H1 (cell line): ENCODE measurements around the gene MADD. TPM values are rescaled to one million over a fixed set of nuclear protein-coding genes. Genes with fewer than 3 reads are reported as not detected.

ENCODE experiments used
- CEBPB ChIP-seq: IDR thresholded peaks from 2 replicates; pipeline ENCODE4 v1.6.1; 2012; ENCODE audit warnings: low read depth, low read length
- KDM1A ChIP-seq: fragments of 200-600, 300-600 bp; sonication (generic); IDR thresholded peaks from 2 replicates; pipeline ENCODE4 v1.7.1; 2016; ENCODE audit warnings: mild to moderate bottlenecking, low read length, borderline replicate concordance
- SP1 ChIP-seq: IDR thresholded peaks from 2 replicates; pipeline ENCODE4 v1.6.1; 2011; ENCODE audit warnings: low read depth, low read length
- polyA plus RNA-seq, 7 experiments: library from polyadenylated mRNA; depleted of rRNA in 3 of 7; stranded (reverse) in 5 of 7; unstranded in 2 of 7; fragments of >200 nt in 5 of 7; fragments of 200-250 nt in 2 of 7; gene quantifications; 1 replicate in 5 of 7; 2 replicates in 1 of 7; 4 replicates in 1 of 7; pipeline versions ENCODE4 v1.2.1 to v1.2.3, GENCODE V29; 2011 to 2013; ENCODE audit warnings: missing spikeins in 2 of 7, mixed read lengths in 2 of 7
- total RNA-seq: library from RNA; stranded (reverse); fragmentation: NEBNext Ultra II Directional; extraction: Animal tissue kit (Norgen Biotek cat#: 25700); gene quantifications from 2 replicates; pipeline ENCODE4 v1.2.1, GENCODE V29; 2021

The MADD gene
- total and polyA plus RNA-seq, 2 of the 8 experiments (the other 6 are each of a cell fraction or from before 2014, with no cell fraction given) = 32.5 to 45.4 TPM

DNA sequence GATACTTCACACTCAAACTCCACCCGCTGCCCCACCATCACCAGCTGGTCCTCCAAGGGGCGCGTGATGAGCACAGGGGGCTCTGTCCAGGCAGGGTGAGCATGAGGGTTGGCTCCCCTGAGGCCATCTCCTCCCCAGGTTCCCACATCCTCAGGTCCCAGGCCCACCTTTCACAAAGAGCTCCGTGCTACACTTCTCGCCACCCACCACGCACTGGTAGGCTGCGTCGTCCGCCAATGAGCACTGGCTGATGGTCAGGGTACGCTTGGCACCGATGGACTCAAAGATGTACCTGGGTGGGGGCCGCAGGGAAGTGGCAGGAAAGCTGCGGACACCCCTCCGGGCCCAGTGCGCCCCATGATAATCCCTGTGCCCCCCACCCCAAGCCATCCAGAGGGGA is 72.9 kb downstream of the MADD start (continued):
- TF ChIP-seq CEBPB (no peak), SP1 (no peak), KDM1A (no peak)
